ENCODE results near the gene MYH13.

MYH13 gene

DNA sequence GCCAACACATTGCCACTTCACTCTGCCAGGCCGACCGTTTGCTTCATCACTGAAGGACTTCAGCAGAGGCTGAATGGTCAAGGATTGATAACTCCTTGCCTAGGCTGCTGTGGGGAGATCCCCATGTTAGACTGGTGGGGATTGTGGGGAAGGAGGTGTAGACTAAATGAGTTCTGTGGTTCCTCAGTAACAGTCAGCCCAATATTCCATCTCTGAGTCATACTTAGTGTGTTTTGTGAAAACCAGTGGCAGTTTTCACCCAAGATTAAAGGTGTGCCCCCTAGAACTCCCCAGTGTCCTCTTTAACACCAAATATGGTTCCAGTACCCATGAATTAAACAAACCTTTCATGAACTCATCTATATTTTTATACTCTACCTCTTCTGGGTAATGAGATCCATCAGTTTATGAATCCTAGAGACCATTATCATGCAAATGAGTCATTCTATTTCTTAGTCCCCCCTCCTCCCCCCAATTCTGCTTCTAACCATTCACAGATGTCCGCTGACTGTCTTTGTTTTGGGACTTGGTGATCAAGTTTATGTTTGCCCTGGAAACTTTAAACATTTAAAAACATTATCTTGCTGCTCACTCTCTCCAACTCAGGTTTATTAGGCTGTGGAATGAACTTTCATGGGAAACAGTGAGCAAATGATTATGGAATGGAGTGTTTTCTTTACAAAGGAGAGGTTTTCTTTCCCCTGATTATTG is 107.6 kb downstream of the MYH13 start:
- Histone ChIP-seq H3K36me3 (ENCODE audit: control insufficient read depth in 4 of 4, insufficient read depth in 4 of 4, low read length in 3 of 4) (no peaks in the 10 kb centered on the region), H3K27ac (ENCODE audit: insufficient read depth in 1 of 2, low read depth in 1 of 2, low read length in 2 of 2, poor library complexity in 1 of 2, severe bottlenecking in 2 of 2) (no peak overlapping the region), H3K9me3 (ENCODE audit: control extremely low read depth in 1 of 5, control insufficient read depth in 4 of 5, insufficient read depth in 2 of 5, low read depth in 1 of 5, low read length in 4 of 5) (peaks cover 0 to 3% (median 0%) of the 10 kb centered on the region in 5 experiments), H3K27me3 (replicated peaks in 2 of 5; ENCODE audit: control insufficient read depth in 4 of 5, insufficient read depth in 5 of 5, low read length in 4 of 5) (peaks cover 0 to 5% (median 4%) of the 10 kb centered on the region in 5 experiments), H3K4me3 (ENCODE audit: control insufficient read depth in 1 of 7, extremely low read depth in 1 of 7, insufficient read depth in 4 of 7, low read depth in 2 of 7, low read length in 6 of 7) (no peak overlapping the region), H3K4me1 (ENCODE audit: control extremely low read depth in 1 of 4, control insufficient read depth in 4 of 4, insufficient read depth in 4 of 4, low read length in 3 of 4) (no peaks in the 10 kb centered on the region)
- DNase-seq, result no peak
- CTCF ChIA-PET, result no interaction called here
- WGBS (ENCODE audit: insufficient coverage), result 100% methylated on average over 1 of the region's 3 CpGs
- POLR2A ChIA-PET, result no interaction called here

GRCh38 chr17:10264051-10264450 is 108.8 kb downstream of the MYH13 start:
- POLR2A ChIA-PET, result no interaction called here

GRCh38 chr17:10262451-10262850 is 110.4 kb downstream of the MYH13 start:
- WGBS (ENCODE audit: insufficient coverage), result no CpG with 5 or more reads among the region's 1 CpG
- Histone ChIP-seq H3K9me3 (ENCODE audit: control extremely low read depth in 1 of 5, control insufficient read depth in 4 of 5, insufficient read depth in 2 of 5, low read depth in 1 of 5, low read length in 4 of 5) (peaks cover 0 to 3% (median 0%) of the 10 kb centered on the region in 5 experiments), H3K4me3 (ENCODE audit: control insufficient read depth in 1 of 7, extremely low read depth in 1 of 7, insufficient read depth in 4 of 7, low read depth in 2 of 7, low read length in 6 of 7) (no peak overlapping the region), H3K4me1 (ENCODE audit: control extremely low read depth in 1 of 4, control insufficient read depth in 4 of 4, insufficient read depth in 4 of 4, low read length in 3 of 4) (no peaks in the 10 kb centered on the region), H3K27ac (ENCODE audit: insufficient read depth in 1 of 2, low read depth in 1 of 2, low read length in 2 of 2, poor library complexity in 1 of 2, severe bottlenecking in 2 of 2) (no peak overlapping the region), H3K36me3 (ENCODE audit: control insufficient read depth in 4 of 4, insufficient read depth in 4 of 4, low read length in 3 of 4) (no peaks in the 10 kb centered on the region), H3K27me3 (replicated peaks in 2 of 5; ENCODE audit: control insufficient read depth in 4 of 5, insufficient read depth in 5 of 5, low read length in 4 of 5) (peaks cover 0 to 7% (median 5%) of the 10 kb centered on the region in 5 experiments)
- POLR2A ChIA-PET, result no interaction called here
- CTCF ChIA-PET, result no interaction called here
- DNase-seq, result no peak

More at GRCh38 chr17:10264051-10264450, 108.8 kb downstream of the MYH13 start:
- DNase-seq, result no peak
- no peak overlapping the region for H3K27ac ChIP-seq (ENCODE audit: insufficient read depth in 1 of 2, low read depth in 1 of 2, low read length in 2 of 2, poor library complexity in 1 of 2, severe bottlenecking in 2 of 2)
- CTCF ChIA-PET, result no interaction called here
- H3K27me3 ChIP-seq (replicated peaks in 2 of 5; ENCODE audit: control insufficient read depth in 4 of 5, insufficient read depth in 5 of 5, low read length in 4 of 5), result peaks cover 0 to 7% (median 4%) of the 10 kb centered on the region in 5 experiments
- no peaks in the 10 kb centered on the region for H3K4me1 ChIP-seq (ENCODE audit: control extremely low read depth in 1 of 4, control insufficient read depth in 4 of 4, insufficient read depth in 4 of 4, low read length in 3 of 4)
- no peaks in the 10 kb centered on the region for H3K36me3 ChIP-seq (ENCODE audit: control insufficient read depth in 4 of 4, insufficient read depth in 4 of 4, low read length in 3 of 4)
- WGBS (ENCODE audit: insufficient coverage), result 86% methylated on average over 1 of the region's 2 CpGs
- H3K4me3 ChIP-seq (ENCODE audit: control insufficient read depth in 1 of 7, extremely low read depth in 1 of 7, insufficient read depth in 4 of 7, low read depth in 2 of 7, low read length in 6 of 7), result no peak overlapping the region
- H3K9me3 ChIP-seq (ENCODE audit: control extremely low read depth in 1 of 5, control insufficient read depth in 4 of 5, insufficient read depth in 2 of 5, low read depth in 1 of 5, low read length in 4 of 5), result peaks cover 0 to 3% (median 0%) of the 10 kb centered on the region in 5 experiments

DNA sequence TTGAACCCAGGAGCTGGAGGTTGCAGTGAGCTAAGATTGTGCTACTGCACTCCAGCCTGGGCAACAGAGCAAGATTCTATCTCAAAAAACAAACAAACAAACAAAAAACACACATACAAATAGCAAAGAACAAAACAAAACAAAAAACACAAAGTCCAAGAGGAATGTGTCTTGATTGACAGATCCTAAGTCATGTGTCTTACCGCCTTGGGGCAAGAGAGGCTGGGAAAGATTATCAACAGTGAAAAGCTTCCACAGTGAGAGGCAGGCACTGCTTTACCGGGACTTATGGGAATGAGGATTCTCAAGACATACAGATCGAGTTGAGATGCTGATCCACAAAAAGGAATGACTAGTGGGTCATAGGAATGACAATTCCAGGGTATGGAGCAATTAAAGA is 111.7 kb downstream of the MYH13 start:
- Histone ChIP-seq H3K4me1 (ENCODE audit: control extremely low read depth in 1 of 4, control insufficient read depth in 4 of 4, insufficient read depth in 4 of 4, low read length in 3 of 4) (no peaks in the 10 kb centered on the region), H3K4me3 (ENCODE audit: control insufficient read depth in 1 of 7, extremely low read depth in 1 of 7, insufficient read depth in 4 of 7, low read depth in 2 of 7, low read length in 6 of 7) (no peak overlapping the region), H3K27me3 (replicated peaks in 2 of 5; ENCODE audit: control insufficient read depth in 4 of 5, insufficient read depth in 5 of 5, low read length in 4 of 5) (peaks cover 0 to 7% (median 4%) of the 10 kb centered on the region in 5 experiments), H3K36me3 (ENCODE audit: control insufficient read depth in 4 of 4, insufficient read depth in 4 of 4, low read length in 3 of 4) (no peaks in the 10 kb centered on the region), H3K9me3 (ENCODE audit: control extremely low read depth in 1 of 5, control insufficient read depth in 4 of 5, insufficient read depth in 2 of 5, low read depth in 1 of 5, low read length in 4 of 5) (peaks cover 0 to 2% (median 0%) of the 10 kb centered on the region in 5 experiments), H3K27ac (ENCODE audit: insufficient read depth in 1 of 2, low read depth in 1 of 2, low read length in 2 of 2, poor library complexity in 1 of 2, severe bottlenecking in 2 of 2) (no peak overlapping the region)
- POLR2A ChIA-PET, result no interaction called here
- WGBS (ENCODE audit: insufficient coverage), result 95% methylated on average over 2 of the region's 3 CpGs
- DNase-seq, result no peak
- CTCF ChIA-PET, result no interaction called here

DNA sequence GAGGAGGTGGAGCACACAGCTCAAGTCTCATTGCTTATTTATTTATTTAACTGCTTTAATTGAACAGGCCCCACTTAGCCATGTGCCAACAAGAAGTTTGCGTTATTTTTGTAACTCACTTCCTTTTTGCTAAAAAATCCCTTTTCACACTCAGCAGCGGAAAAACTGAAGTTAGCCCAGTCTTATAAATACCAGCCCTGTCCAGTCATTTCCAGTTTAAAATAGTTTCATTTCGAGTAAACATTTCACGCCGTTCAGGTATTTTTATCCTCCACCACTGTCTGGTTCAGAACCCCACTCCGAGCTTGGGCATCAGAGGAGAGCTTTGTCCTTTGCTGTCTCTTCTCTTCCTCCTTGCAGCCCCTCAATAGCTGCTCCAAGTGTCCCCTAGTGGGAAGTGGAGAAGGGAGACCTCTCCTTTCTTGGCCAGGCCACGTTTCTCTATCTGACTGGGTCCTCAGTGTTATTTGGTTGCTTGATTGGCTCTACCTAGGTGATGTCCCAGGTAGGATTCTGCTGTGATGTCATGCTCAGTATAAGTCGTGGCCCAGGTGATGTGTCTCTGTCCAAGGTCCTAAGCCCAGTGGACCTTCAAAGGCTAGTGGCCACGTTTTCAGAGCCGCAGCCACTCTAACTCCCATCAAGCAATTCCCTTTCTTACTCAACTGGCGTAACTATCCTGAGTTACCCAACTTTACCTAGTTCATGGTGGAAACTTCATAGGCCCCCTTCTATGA is 121.4 kb downstream of the MYH13 start:
- DNase-seq, result no peak
- Histone ChIP-seq H3K4me3 (ENCODE audit: control insufficient read depth in 1 of 7, extremely low read depth in 1 of 7, insufficient read depth in 4 of 7, low read depth in 2 of 7, low read length in 6 of 7) (no peak overlapping the region), H3K27ac (ENCODE audit: insufficient read depth in 1 of 2, low read depth in 1 of 2, low read length in 2 of 2, poor library complexity in 1 of 2, severe bottlenecking in 2 of 2) (no peak overlapping the region), H3K4me1 (ENCODE audit: control extremely low read depth in 1 of 4, control insufficient read depth in 4 of 4, insufficient read depth in 4 of 4, low read length in 3 of 4) (peaks cover 0 to 3% (median under 1%) of the 10 kb centered on the region in 4 experiments), H3K36me3 (ENCODE audit: control insufficient read depth in 4 of 4, insufficient read depth in 4 of 4, low read length in 3 of 4) (no peaks in the 10 kb centered on the region), H3K9me3 (ENCODE audit: control extremely low read depth in 1 of 5, control insufficient read depth in 4 of 5, insufficient read depth in 2 of 5, low read depth in 1 of 5, low read length in 4 of 5) (no peaks in the 10 kb centered on the region), H3K27me3 (replicated peaks in 2 of 5; ENCODE audit: control insufficient read depth in 4 of 5, insufficient read depth in 5 of 5, low read length in 4 of 5) (peaks cover 0 to 2% (median 0%) of the 10 kb centered on the region in 5 experiments)
- 54% methylated on average over 9 of the region's 11 CpGs for WGBS (ENCODE audit: insufficient coverage)
- CTCF ChIA-PET, result interaction anchor here (1.1 kb wide), 1 partner anchor 25 kb away, joined by 3 read pairs; no protein-coding TSS in a partner anchor
- POLR2A ChIA-PET, result no interaction called here
